Peyer's patch (tissue), 4 donors: ENCODE results near the gene NDUFAF3.

Experiments
- POLR2A ChIP-seq, 2 donors: fragments of 450-650 bp; IDR thresholded peaks; one replicate each; pipeline ENCODE4 v1.5.1; 2017; ENCODE audit warnings: antibody characterized with exemption in 2 of 2, mild to moderate bottlenecking in 2 of 2, moderate library complexity in 2 of 2
- TF ChIP-seq, protein P1 (sequence below), 6 experiments: fragments of 450-650 bp in 4 of 6; fragments of 200-600 bp in 2 of 6; sonication (generic) in 1 of 6; IDR thresholded peaks; one replicate each; pipeline ENCODE4 v1.5.1; 2017 to 2019; ENCODE audit warnings: antibody characterized with exemption in 6 of 6, mild to moderate bottlenecking in 3 of 6, moderate library complexity in 1 of 6

DNA sequence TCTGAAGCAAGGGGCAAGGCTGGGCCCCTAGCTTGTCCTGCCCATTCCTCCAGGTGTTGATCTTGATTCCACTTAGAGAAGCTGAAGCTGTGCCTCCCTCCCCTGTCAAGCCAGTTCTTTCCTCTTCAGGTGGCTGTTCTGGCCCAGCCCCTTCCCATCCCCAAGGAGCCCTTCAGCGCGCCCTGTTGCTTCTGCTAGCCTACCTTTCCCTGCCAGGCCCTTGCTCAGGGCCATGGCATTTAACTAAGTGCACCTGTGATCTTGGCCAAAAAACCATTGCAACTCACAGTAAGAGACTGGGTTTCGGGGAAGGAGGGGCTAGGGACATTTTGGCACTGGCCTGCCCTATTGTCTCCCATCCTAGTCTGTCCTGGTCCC is 16.6 kb upstream of the NDUFAF3 start:
- TF ChIP-seq, protein P1, sequence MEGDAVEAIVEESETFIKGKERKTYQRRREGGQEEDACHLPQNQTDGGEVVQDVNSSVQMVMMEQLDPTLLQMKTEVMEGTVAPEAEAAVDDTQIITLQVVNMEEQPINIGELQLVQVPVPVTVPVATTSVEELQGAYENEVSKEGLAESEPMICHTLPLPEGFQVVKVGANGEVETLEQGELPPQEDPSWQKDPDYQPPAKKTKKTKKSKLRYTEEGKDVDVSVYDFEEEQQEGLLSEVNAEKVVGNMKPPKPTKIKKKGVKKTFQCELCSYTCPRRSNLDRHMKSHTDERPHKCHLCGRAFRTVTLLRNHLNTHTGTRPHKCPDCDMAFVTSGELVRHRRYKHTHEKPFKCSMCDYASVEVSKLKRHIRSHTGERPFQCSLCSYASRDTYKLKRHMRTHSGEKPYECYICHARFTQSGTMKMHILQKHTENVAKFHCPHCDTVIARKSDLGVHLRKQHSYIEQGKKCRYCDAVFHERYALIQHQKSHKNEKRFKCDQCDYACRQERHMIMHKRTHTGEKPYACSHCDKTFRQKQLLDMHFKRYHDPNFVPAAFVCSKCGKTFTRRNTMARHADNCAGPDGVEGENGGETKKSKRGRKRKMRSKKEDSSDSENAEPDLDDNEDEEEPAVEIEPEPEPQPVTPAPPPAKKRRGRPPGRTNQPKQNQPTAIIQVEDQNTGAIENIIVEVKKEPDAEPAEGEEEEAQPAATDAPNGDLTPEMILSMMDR (IDR thresholded peaks at IDR 0.05) = no peak
- no peak for TF ChIP-seq POLR2A (IDR thresholded peaks at IDR 0.05)
